ENCODE measurements around the gene CLEC12A.

- TF ChIP-seq CTCF (IDR thresholded peaks at IDR 0.05) (no peak), POLR2AphosphoS5 (IDR thresholded peaks at IDR 0.05) (no peak)
Measured at GRCh38 chr12:10001171-10001776, 30.1 kb downstream of the CLEC12A start.

Measured in stomach (tissue), 4 donors.